Lower leg skin (tissue), 3 donors: ENCODE data around the gene MVB12B.

ENCODE experiments used
- CTCF ChIP-seq, 3 donors: fragments of 450-650 bp; IDR thresholded peaks; one replicate each; pipeline ENCODE4 v1.5.1; 2016; ENCODE audit warnings: antibody characterized with exemption in 3 of 3, mild to moderate bottlenecking in 3 of 3, moderate library complexity in 2 of 3
- POLR2A ChIP-seq, 2 donors: fragments of 450-650 bp; IDR thresholded peaks; one replicate each; pipeline ENCODE4 v1.6.1; 2016 to 2017; ENCODE audit warnings: antibody characterized with exemption in 2 of 2, mild to moderate bottlenecking in 1 of 2, moderate library complexity in 1 of 2

GRCh38 chr9:126287166-126287866, 39.3 kb upstream of the MVB12B start:
- TF ChIP-seq CTCF (IDR thresholded peaks at IDR 0.05) (no peak), POLR2A (IDR thresholded peaks at IDR 0.05) (no peak)
